GM21367 (cell line): ENCODE data around the gene GPC5.

ENCODE experiments used
- ATAC-seq: cut with Tn5 transposase; IDR thresholded peaks from one replicate; pipeline ENCODE4 v1.9.1; 2021; ENCODE audit not compliant: unreplicated experiment

The GPC5 gene

GRCh38 chr13:91702411-91702810 is 304.0 kb downstream of the GPC5 start:
- no peak for ATAC-seq

GRCh38 chr13:91704398-91704797 is 306.0 kb downstream of the GPC5 start:
- ATAC-seq: no peak

- ATAC-seq: no peak
Measured at GRCh38 chr13:91708558-91708957, 310.1 kb downstream of the GPC5 start.

GRCh38 chr13:91709180-91709579 is 310.8 kb downstream of the GPC5 start:
- ATAC-seq: no peak

GRCh38 chr13:91710733-91711132 is 312.3 kb downstream of the GPC5 start:
- ATAC-seq: no peak

GRCh38 chr13:91714855-91715254 is 316.4 kb downstream of the GPC5 start:
- no peak for ATAC-seq

GRCh38 chr13:91716436-91717065 is 318.1 kb downstream of the GPC5 start:
- ATAC-seq: no peak

- ATAC-seq: no peak
Measured at GRCh38 chr13:91719033-91719432, 320.6 kb downstream of the GPC5 start.

- no peak for ATAC-seq
Measured at GRCh38 chr13:91721413-91721812, 323.0 kb downstream of the GPC5 start.

- ATAC-seq: no peak
Measured at GRCh38 chr13:91722267-91722884, 324.0 kb downstream of the GPC5 start.

- no peak for ATAC-seq
Measured at GRCh38 chr13:91724591-91724990, 326.2 kb downstream of the GPC5 start.

GRCh38 chr13:91725646-91726045 is 327.2 kb downstream of the GPC5 start:
- no peak for ATAC-seq

- ATAC-seq: no peak
Measured at GRCh38 chr13:91726671-91727070, 328.2 kb downstream of the GPC5 start.

GRCh38 chr13:91729859-91730258 is 331.4 kb downstream of the GPC5 start:
- no peak for ATAC-seq

- no peak for ATAC-seq
Measured at GRCh38 chr13:91739751-91740150, 341.3 kb downstream of the GPC5 start.

- ATAC-seq: no peak
Measured at GRCh38 chr13:91740756-91741155, 342.3 kb downstream of the GPC5 start.

GRCh38 chr13:91741925-91742324 is 343.5 kb downstream of the GPC5 start:
- ATAC-seq: no peak

- ATAC-seq: no peak
Measured at GRCh38 chr13:91744284-91744683, 345.9 kb downstream of the GPC5 start.

GRCh38 chr13:91745967-91746366 is 347.5 kb downstream of the GPC5 start:
- no peak for ATAC-seq

- no peak for ATAC-seq
Measured at GRCh38 chr13:91747186-91747585, 348.8 kb downstream of the GPC5 start.

GRCh38 chr13:91748416-91749089 is 350.1 kb downstream of the GPC5 start:
- no peak for ATAC-seq

- ATAC-seq: no peak
Measured at GRCh38 chr13:91758724-91759123, 360.3 kb downstream of the GPC5 start.
